GF-D8 (cell line): ENCODE results near the gene RNF113B.

Experiments
- DNase-seq: peaks from one replicate; lab custom pipeline; 2025; lab: John Stamatoyannopoulos, UW

The RNF113B gene

DNA sequence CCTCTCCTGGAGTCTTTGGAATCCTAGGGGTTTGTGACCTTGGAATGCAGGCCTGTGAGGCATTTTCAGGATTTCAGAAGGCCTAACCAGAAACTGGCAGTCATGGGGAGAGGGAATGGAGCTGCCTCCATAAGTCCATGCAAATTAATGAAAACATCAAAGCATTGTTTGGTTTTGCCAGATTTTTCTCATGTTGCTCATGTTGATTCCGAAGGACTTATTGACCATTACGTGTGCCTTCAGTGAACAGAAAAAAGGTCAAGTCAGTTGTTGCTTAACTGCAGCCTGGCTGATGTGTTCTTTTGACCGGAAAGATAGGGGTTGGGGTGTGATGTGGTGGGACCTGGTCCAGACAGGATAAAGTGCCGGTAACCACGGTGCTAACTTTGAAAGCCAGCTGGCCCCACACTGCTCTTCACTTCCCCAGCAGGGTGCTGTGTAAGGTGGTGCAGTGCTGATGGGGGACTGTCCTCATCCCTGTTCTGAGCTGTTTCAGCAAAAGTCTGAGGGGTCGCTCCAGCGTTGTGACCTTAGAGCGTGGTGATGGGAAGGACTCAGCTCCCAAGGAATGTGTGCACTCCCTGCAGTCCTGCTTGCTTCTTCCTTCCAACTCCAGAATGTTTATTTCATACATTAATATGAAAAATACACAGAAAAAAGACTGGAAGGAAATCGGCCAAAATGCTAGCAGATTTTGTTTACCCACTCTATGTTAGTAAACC, 3.5 kb downstream of the RNF113B start:
- no peak for DNase-seq

DNA sequence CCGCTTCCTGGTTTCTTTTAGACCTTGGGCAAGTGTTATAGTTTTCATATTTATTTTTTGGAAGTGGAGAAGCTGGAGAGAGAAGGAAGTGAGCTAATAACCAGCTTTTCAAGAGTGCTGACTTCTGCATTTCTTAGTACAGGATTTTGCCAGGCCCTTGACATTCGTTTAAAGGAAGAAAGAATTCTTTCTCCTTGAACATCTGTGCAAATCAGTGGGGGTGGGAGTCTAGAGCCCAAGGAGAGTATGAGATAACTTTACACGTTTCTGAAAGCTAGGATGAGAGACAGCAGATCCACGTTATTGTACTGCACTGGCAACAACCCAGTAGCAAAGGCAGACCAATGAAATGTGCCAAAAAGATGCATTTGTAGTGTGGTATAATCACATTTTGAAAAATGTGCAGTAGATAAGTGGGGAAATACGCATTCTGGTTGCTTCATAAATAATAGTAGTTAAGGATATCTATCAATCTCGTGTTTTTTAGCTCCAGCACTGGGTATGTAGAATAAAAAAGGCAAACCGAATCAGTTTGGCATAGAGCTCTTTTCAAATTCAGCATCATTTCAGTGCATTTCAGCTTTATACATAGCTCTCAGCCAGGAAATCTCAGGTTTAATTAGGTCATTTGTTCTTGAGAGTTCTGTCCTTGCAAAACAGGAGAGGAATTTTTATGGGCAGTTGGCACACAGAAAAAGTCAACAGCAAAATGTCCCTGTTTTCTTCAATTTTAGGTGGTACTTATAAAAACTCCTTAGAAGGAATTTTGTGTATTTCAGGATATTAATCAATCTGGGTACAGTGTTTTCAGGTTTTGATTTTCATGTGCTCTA, 4.3 kb downstream of the RNF113B start:
- no peak for DNase-seq

DNA sequence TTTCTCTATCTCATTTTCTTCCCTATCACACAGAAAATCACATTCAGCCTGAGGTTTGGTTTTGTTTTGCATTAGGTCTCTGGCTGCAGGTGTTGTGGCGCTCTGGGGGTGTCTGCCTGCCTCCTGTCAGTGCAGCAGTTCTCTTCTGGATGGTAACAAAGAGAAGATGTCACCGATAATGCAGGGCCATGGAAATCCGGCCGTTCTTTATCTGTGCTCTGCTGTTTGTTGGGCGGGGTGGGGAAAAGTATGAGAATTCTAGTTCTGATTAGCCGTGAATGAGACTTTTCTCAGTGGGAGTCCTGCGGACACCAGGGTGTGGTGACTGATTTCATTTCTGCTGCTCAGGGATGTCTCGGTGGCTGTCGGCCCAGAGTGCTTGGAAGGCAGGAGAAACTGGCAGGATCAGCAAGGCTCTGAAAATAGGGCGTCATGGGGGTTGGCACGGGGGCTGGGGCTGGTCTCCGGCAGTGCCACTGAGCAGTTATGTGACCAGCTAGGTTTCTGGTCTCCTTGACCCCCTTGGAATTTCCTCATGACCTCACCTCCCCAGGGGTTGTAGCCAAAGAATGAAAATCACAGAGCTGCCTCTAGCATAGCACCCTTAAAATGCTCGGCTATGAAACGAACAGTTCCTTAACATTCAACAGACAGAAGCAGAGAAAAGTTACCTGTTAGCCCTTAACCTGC, 5.0 kb downstream of the RNF113B start:
- no peak for DNase-seq

DNA sequence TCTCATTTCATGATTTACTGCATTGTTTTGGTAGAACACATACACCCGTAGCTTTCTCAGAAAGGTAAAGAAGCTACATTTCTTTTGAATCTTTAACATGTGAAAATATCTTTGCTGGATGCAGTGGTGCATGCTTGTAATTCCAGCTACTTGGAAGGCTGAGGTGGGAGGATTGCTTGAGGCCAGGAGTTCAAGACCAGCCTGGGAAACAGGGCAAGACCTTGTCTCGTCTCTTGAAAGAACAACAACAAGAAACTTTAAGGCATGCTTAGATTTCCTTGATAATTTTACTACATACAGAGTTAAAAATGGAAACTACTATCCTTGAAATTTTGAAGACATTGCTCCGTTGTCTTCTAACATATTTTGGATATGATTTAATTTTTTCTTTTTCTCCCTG, 7.7 kb downstream of the RNF113B start:
- DNase-seq: no peak

DNA sequence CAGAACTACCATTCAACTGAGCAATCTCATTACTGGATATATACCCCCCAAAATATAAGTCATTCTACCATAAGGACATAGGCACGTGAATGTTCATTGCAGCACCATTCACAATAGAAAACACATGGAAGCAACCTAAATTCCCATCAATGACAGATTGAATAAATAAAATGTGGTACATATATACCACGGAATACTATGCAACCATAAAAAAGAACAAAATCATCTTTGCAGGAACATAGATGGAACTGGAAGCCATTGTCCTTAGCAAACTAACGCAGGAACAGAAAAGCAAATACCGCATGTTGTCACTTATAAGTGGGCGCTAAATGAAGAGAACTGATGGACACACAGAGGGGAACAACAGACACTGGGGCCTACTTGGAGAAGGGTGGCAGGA, 14.1 kb downstream of the RNF113B start:
- no peak for DNase-seq

DNA sequence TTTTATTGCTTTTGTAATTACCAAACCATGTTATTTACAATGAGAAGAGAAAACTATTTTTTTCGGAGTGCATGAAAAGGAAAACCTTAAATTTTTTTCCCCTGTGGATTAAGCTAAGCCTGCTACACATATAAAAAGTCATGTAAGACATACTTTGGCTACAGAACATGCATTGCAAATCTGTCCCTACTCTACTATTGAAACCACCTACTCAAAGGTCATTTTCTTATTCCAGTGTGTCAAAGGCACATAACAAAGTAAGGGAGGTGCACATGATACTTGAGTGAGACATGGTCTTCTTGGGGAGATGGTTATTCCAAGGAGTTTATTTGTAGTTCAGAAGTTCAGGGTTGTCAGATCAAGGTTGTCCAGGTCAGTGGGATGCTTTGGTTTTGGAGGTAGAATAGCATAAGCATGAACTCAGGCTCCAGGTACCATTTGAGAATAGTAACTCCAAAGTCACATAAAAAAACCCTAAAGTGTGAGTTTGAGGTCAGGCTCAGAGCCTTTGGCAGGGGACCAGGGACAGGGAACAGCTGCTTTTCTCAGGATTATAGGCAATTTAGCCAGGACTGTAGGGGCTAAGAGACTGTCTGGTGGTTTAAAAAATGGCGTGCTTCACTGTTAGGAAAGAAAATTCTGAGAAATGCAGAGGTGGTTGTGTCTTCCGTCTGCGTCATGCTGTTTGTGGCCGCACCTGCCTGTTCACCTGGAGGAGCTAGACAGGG, 18.7 kb downstream of the RNF113B start:
- no peak for DNase-seq

DNA sequence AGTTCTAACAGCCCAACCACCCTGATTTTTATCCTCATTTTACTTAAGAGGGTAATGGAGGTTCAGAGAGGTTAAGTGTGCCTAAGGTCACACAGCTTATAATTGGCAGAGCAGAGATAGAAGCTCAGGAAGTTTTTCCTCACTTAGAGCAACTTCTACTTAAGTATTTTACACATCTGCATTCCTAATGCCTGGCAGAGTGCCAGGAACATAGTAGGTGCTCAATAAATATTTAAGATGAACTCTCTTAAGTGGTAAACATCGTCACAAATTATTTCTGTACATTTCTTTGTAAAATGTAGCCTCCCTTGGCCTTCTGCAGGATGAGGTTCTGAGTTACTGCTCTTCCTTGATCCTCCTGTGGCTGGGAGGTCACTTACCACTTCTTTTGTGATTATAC, 19.5 kb downstream of the RNF113B start:
- DNase-seq: no peak

DNA sequence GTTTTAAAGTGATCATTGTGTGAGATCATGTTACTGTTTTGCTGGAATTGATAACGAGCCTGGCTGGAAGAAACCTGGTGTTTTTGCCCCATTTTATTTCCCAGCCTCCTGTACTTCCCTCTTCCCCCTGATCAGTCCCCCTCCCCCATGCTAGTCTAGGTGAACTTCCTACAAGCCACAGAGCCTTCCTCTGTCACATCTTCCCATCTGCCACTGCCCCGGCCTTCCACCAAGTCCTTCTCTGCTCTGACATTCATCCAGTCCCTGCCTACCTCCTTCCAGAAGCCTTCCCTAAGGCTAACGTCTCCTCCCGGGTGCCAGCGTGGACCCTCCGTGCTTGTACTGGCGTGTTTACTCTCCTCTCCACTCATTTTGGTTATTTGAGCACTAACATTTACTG, 19.9 kb downstream of the RNF113B start:
- DNase-seq: no peak

DNA sequence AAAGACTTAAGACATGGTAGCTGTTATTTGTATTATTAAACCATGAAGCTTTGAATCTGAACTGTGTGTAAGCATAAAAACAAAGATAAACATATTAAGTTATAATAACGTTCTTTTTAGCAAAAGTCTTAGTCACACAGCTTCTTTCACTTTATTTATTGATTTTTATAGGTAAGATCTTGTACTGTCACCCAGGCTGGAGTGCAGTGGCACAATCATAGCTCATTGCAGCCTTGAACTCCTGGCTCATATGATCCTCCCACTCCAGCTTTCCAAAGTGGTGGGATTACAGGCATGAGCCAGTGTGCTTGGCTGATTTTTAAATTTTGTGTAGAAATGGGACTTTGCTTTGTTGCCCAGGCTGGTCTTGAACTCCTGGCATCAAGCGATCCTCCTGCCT, 20.8 kb downstream of the RNF113B start:
- DNase-seq: no peak

DNA sequence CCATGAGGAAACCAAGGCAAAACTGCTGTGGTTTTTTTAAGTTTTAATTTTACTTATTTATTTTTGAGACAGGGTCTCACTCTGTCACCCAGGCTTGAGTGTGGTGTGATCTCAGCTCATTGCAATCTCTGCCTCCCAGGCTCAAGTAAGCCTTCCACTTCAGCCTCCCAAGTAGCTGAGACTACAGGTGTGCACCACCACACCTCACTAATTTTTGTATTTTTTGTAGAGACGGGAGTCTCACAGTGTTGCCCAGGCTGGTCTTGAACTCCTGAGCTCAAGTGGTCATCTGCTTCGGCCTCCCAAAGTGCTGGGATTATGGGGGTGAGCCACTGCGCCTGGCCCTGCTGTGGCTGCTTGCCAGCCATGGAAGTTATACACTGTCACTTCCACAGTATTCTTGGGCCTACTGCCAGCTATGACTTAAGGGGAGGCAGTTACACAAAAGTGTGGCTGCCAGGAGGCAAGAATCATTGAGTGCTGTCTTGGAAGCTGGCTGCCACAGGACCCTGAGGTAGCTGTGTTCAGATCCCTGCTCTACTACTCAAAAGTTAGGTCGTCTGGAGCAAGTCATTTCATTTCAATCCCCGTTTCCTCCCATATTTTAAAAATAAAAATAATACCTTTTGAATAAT, 21.5 kb downstream of the RNF113B start:
- no peak for DNase-seq

DNA sequence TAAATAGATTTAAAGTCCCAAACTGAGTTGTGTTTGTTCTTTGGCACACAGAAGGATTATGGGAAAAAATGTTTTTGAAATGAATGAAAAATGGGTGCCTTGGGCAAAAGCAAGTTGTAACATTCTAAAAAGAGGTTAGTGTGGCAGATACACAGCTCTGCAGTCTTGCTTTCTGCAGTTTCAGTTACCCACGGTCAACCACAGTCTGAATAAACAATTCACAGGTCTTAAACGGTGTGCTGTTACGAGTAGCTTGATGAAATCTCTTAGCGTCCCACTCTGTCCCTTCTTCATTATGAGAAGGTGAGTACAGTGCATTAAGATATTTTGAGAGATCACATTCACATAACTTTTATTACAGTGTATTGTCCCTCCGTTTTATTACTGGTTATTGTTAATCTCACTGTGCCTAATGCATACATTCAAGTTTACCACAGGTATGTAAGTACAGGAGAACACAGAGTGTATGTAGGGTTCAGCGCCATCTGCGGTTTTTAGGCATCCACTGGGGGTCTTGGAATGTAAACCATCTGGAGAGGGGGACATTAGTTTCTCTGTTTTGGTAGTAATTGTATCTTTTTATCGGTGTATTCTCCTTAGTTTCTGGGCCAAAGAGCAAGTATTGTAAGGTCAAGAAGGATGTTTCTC, 26.1 kb downstream of the RNF113B start:
- no peak for DNase-seq

DNA sequence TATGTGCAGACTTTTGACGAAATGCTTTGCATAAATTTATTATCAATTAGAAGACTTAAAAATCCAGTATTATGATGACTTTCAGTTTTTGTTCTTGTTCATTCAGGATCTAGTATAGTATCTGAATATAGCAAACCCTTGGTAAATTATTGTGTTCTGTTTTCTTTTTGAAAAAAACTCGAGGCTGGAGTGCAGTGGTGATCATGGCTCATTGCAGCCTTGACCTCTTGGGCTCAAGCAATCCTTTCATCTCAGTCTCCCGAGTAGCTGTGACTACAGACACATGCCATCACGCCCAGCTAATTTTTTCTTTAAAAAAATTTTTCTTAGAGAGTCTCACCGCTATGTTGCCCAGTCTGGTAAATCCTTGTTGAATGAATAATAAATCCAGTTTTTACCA, 29.5 kb downstream of the RNF113B start:
- no peak for DNase-seq

DNA sequence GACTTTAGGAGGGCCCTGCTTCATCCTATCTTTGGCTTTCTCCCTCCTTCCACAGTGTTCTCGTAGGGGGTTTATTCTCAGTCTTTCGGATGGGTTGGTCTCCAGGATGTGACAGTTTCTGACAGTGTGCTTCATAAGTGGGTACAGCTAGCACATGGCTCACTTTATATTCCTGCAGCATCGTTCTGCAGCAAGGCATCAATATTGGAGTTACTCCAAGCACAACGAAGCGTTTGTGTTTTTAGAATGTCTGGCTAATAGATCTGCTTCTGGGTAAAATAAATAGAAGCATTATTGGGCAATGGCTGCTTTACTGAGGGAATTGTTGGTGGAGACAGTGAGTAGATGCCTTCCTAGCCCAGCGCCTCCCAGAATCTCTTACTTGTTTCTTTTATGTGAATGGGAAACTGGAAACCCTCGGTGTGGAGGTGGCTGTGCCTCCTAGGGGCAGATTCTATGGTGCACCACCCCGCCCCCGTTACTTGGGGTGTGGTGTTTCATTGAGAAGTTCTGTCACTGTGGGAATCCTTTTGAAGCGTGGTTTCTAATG, 32.2 kb downstream of the RNF113B start:
- no peak for DNase-seq

DNA sequence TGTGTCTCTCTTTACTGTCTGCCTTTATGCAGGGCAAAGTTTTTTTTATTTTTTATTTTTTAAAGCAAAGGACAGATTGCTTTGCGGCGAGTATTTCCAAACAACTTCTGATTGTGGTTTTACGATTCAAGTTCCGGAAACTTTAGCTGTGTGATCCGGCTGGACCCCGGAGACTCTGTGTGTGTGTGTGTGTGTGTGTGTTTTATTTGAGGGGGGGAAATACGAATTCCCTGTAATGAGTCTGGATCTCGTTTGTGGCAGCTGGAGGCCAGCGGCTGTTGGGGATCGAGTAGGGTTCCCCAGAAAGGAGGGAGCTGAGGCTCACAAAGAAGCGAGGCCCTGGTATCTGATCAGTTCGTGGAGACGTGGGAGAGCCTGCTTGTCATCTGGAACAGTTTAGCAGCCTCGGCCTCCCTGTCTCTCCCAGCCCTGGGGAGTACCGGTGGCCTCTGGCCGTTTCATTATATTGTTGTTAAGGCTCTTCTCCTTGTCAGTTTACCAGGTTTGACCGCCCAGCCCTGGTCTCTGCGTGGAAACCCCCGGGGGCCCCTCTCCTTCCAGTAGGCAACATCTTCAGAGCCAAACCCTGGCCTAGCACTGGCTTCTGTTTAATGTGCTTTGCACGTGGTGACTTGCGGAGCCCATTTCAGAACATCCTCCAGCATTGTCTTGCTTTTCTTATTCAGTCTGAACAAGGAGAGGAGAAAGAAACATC, 32.9 kb downstream of the RNF113B start:
- DNase-seq: no peak

DNA sequence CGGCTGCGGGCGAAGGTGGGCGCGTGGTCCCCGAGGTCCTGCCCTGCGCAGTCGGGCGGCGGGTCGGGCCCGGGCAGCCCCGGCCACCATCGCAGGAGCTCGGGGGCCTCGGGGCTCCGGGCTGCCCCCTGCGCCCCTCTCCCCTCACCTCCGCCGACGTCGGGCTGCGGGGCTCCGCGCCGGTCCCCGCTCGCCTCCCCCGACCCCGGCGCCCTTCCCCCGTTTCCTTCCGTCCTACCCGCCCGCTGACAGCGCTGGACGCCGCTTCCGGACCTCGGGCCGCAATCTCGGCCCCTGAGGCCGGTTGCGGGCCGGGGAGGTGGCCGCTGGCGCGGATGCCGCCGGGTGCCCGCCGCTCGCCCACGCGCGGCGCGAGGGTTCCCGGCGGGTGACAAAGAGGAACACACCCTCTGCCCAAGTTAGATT, 33.5 kb downstream of the RNF113B start:
- no peak for DNase-seq

DNA sequence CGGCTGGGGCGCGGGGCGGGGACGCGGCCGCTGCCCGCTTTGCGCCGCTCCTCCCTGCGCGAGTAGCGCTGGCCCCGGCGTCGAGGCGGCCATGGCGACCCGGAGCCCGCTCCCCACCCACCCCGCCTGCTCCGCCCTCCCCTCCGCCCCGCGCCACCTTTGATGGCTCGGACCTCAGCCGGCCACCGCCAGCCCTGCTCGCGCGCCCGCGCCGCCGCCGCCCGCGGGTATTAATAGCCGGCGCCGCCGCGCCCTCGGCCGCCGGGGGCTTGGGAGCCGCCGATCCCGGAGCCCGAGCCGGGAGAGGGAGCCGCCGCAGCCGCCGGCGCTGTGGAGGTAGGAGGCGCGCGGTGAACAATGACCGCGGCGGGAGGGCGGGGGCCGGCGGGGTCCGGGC, 33.9 kb downstream of the RNF113B start:
- DNase-seq: no peak

DNA sequence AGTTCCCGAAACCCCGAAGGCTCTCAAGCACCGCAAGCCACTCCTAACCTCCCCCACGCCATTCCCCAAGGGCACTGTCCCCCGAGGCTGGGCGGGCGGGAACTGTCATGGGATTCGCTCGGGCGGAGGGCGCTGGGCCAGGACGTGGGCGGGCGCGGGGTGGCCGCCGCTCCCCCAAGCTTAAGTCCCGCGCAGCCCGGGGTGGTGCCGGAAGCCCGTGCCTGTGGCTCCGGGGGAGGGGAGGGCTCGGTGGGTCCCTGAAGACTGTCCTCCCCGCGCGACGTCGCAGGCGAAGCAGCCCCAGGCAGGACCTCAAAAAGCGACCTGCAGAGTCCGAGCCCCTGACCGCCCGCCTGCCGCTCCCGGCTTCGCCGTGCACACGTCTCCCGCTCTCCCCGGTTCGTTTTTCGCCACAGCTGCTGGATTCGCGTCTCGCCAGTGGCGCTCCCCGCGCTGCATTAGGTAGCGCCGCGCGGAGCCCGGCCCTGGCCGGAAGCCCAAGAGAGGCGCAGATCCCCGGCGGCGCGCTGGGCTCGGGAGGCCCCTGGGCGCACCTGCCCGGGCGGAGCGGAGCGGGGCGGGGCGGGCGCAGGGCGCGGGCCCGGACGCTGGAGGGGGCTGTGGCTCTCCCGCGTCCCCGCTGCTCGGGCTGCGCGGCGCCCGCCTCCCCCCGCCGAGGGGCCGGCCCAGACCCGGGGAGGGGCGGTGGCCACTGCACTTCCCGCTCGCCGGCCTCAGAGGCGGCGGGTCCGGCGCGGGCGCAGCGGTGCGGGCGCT, 34.5 kb downstream of the RNF113B start, which contains the start of gene FARP1:
FARP1 (plus strand) TSS at position 715 of the 777 bp plus-strand sequence. CDS start 70,149 bp downstream, outside the sequence.
- no peak for DNase-seq

DNA sequence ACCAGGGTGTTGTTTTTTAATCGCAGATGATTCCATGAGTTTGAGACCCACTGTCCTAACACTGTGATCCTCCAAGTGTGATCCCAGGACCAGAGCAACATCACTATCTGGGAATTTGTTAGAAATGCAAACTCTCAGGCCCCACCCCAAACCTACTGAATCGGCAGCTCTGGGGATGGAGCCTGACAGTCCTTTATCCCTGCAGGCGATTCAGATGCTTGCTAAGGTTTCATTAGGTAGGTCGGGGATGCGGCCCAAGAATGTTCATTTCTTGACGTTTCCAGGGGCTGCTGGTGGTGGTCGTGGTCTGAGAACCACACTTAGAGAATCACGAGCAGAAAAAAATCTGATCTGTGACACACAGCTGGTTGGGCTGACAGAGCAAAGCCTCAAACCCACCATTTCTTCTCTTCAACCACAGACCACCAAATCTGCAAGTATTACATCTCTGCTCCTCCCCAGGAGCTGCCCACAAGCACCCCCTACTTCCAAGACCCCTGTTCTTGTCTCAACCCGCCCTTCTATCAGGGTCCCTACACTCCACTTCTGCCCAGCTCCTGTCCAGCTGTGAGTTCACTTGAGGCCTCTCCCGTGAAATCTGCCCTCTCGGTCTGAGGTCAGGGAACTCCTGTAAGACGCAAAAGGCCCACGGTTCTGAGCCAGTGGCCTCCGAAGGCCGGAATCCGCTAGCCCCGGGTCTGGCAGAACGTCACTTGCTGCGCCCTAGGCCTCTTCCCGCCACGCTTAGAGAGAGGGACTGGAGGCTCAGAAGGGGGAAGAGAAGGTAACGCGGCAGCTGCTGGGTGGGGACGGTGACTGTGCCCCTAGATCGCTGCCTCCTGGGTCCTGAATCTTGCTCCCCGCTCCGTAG, 35.3 kb downstream of the RNF113B start:
- no peak for DNase-seq
